Stimulated activated CD8-positive, alpha-beta memory T cell treated with anti-CD3 and anti-CD28 coated beads, Interleukin-2, amount 100 ng/mL, for 48 hours (primary cell): ENCODE results near the gene NDOR1.
A peak's percentile ranks its signal among the peaks of the same experiment; 100 is the strongest.
"Not testable (repeated sequence)": the region's sequence is repeated elsewhere in the genome, so short reads cannot be mapped to it uniquely, and the experiment has no call there.

Source experiments
- DNase-seq, 2 donors: peaks; one replicate each; pipeline ENCODE4 v3.0.0-alpha.2; 2020; ENCODE audit warnings: low read depth in 2 of 2

The NDOR1 gene

GRCh38 chr9:137243626-137244485 is 38.4 kb downstream of the NDOR1 start:
- DNase-seq: no peak

GRCh38 chr9:137244486-137245449 is 39.3 kb downstream of the NDOR1 start:
- no peak for DNase-seq

GRCh38 chr9:137245450-137246421 is 40.2 kb downstream of the NDOR1 start:
- no peak for DNase-seq

- DNase-seq: no peak
These were observed 41.8 kb downstream of the NDOR1 start for GRCh38 chr9:137247135-137247915.

GRCh38 chr9:137247916-137248175 is 42.3 kb downstream of the NDOR1 start:
- DNase-seq: no peak

- DNase-seq: no peak
These were observed 45.1 kb downstream of the NDOR1 start for GRCh38 chr9:137250329-137251193.

- no peak for DNase-seq
These were observed 45.6 kb downstream of the NDOR1 start, which contains the start of gene STPG3 for GRCh38 chr9:137251194-137251461. STPG3 (plus strand) TSS chr9:137251286; CDS start chr9:137251287, 1 bp downstream.

GRCh38 chr9:137251490-137252268 is 46.2 kb downstream of the NDOR1 start:
- no peak for DNase-seq

- no peak for DNase-seq
These were observed 47.3 kb downstream of the NDOR1 start for GRCh38 chr9:137252555-137253506.

GRCh38 chr9:137253717-137254623 is 48.5 kb downstream of the NDOR1 start:
- no peak for DNase-seq

- peak; percentile 95 to 99 for DNase-seq
These were observed 49.3 kb downstream of the NDOR1 start, which contains the start of gene NELFB for GRCh38 chr9:137254624-137255447. NELFB (plus strand) TSS chr9:137255327.

GRCh38 chr9:137255448-137256114 is 50.1 kb downstream of the NDOR1 start:
- no peak for DNase-seq

- DNase-seq: no peak
These were observed 50.9 kb downstream of the NDOR1 start for GRCh38 chr9:137256362-137256761.

- no peak for DNase-seq
These were observed 51.4 kb downstream of the NDOR1 start for GRCh38 chr9:137256856-137257255.

GRCh38 chr9:137262173-137262908 is 56.8 kb downstream of the NDOR1 start:
- not testable (repeated sequence) for DNase-seq
